Measurements from ENCODE around the gene GMIP.
"Not testable (repeated sequence)": the region's sequence is repeated elsewhere in the genome, so short reads cannot be mapped to it uniquely, and the experiment has no call there.

DNA sequence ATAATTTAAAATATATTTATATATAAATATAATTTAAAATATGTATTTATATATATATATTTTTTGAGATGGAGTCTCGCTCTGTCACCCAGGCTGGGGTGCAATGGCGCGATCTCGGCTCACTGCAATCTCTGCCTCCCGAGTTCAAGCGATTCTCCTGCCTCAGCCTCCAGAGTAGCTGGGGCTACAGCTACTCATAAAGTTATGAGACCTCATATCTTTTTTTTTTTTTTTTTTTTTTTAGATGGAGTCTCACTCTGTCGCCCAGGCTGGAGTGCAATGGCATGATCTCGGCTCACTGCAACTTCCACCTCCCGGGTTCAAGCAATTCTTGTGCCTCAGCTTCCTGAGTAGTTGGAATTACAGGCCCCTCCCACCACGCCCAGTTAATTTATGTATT, 45.6 kb upstream of the GMIP start:
- not testable (repeated sequence) for TF ChIP-seq EZH2 (IDR thresholded peaks at IDR 0.05; ENCODE audit: insufficient read depth, poor library complexity, severe bottlenecking); EZH2phosphoT487 (IDR thresholded peaks at IDR 0.05; ENCODE audit: insufficient read depth, low read depth)
